ENCODE results near the gene CRIP2.

The CRIP2 gene

DNA sequence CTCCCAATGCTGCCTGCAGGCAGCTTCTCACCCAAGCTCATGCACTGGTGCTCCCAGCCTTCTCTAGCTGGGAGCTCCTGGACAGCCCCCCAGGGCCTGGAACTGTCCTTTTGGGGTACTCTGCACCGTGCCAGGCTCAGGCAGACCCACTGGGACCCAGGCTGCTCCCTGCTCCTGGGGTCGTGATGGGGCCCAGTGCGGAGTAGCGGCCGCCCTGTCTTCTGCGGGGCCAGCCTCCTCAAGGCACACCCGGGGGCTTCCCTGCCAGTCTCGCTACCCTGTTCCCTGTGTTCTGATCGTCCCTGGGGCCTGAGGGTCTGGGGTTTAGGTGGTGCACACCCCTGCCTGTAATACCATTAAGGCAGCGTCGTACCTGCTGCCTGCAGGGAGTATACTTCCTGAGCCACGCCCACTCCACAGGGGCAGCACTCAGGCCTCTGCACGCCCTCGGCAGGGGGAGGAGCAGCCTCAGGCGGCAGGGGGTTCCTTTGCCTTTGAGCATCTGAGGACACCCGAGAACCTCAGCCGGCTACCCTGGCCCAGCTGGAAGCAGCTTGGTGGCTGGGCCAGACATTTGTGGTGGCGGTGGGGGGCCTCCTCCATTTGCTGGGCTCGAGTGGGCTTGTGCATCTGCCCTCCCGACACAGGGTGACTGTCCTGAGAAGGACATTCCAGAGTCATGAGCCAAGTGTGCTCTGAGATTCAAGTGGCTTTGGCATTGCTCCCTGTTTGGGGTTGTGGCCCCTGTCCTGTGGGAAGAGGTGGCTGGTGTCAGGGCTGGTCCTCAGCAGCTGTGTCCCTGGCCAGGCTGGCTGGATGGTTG lies 9.2 kb upstream of the CRIP2 start:
- no peak for DNase-seq

DNA sequence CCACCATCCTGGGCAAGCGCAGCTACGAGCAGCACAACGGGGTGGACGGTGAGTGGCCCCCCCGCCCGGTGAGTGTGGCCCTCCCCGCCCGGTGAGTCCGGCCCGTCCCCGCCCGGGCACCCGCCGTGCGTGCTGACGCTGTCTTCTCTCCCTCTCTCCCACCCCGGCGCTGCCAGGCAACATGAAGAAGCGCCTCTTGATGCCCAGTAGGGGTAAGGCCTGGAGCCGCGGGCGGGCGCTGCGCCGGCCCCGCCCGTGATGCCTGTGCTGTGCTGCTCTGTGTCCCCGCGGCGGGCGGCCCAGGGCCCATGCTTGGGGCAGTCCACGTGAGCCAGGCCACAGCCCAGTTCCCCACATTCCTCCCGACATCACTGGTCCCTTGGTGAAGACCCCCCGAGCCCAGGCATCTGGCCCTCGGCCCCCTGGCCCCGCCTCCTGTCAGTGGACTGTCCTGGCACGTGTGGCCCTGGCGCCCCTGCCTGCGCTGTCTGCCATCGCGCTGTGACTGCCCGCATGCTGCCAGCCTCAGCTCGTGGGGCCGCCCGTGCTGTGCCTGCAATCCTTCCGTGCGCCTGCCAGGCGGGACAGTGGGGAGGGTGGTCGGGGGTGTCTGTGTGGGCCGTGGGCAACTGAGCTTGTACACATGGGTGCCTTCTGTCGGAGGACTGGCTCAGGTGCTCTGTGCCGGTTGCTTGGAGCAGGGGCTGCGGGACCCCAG lies 7.9 kb upstream of the CRIP2 start:
- DNase-seq, result no peak

DNA sequence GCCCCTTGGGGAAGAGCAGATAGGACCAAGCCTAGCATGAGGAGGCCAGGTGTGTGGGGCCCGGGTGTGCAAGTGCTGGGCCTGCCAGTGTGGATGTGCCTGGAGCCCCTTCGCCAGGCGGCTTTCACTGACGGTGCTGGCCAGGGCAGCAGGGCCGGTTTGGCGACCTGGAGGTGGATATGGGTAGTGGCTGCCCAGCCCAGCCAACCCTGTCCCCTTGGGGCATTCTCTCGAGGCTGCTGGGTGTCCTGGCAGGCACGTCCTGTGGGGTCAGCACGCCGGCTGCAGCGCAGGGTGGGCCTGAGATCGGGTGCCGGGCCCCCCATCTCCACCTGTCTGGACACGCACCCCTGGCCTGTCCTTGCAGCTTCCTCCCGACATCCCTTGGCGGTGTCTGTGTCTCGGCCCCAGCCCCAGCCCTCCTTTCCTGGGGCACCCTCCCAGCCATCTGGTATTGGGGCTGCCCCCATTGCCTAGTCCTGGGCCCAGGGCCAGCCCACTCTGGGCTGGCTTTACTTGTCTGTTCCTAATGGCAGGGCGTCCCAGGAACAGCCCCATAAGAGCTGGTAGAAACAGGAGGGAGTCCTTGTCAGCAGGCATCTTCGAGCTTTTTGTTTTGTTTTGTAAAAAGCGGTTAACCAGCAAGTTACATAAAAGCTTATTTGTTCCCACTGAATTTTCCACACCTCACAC lies 7.2 kb upstream of the CRIP2 start:
- no peak for DNase-seq

DNA sequence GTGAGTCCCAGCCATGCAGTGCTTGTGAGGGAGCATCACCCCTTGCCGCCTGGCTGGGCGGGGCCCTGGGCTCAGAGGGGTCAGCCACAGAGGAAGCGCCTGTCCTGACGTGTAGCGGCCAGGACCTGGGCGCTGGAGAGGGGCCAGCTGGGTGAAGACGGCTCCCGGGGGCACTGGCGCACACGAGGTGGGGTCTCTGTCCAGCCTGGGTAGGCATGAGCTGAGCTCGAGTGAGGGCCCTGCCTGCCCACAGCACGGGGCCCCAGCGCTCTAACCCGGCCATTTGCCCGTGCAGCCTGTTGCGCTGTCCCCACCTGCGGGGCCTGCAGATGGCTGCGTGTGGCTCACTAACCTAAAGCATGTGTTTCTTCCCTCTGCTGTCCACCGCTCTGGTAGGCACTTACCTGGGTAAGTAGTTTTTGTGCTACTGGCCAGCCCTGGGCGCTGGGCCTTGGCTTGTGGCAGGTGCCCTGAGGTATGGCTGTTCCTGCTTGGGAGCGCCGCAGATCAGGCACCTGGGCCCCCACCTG lies 6.6 kb upstream of the CRIP2 start:
- no peak for DNase-seq

DNA sequence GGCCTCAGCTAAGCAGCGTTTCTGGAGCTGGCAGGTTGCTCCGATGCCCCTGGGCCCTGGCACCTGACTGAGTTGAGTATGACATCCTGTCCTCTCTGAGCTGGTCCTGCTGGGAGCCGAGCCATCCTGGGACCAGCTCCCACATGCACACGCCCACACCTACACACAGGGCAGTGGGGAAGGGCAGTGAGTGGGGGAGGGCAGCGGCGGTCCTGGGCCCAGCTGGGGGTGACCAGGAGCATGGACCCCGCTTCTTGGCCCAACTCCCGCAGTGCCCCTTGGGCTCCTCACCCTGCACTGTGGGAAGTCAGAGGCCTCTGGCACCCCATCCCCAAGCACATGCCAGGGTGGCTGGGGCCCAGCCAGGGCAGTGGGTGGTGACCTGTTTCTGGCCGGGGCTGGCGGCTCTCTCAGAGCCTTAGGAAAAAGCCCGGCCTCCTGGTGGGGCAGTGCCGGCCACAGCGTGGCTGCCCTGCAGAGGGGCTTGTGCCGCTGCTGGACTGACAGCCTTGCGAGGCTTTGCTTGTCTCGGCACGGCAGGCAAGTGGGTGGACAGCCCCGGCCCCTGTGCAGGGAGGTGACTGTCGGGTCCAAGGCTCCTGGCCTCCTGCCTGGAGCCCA lies 5.9 kb upstream of the CRIP2 start:
- DNase-seq, result no peak

DNA sequence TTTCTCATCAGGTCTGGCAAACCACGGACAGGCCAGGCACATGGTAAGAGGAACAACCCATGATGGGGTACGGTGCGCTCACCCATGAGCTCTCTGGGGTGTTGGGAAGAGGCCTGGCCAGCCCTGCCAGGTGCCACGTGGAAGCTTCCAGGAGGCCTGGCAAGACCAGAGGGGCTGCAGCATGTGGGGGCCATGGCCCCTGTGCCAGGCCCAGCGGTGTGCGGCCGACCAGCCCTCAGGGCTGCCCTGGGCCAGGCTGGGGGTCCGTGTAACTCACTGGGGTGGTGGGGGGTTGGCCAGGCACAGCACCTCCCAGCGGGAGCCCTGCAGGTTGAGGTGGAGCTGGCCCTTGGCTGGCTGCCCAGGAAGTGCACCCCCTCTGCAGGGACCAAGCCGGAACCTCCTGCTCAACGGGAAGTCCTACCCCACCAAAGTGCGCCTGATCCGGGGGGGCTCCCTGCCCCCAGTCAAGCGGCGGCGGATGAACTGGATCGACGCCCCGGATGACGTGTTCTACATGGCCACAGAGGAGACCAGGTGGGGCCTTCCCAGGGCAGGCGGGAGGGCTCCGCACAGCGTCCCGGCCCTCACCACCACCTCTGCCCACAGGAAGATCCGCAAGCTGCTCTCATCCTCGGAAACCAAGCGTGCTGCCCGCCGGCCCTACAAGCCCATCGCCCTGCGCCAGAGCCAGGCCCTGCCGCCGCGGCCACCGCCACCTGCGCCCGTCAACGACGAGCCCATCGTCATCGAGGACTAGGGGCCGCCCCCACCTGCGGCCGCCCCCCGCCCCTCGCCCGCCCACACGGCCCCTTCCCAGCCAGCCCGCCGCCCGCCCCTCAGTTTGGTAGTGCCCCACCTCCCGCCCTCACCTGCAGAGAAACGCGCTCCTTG lies 4.9 kb upstream of the CRIP2 start:
- DNase-seq, result no peak

DNA sequence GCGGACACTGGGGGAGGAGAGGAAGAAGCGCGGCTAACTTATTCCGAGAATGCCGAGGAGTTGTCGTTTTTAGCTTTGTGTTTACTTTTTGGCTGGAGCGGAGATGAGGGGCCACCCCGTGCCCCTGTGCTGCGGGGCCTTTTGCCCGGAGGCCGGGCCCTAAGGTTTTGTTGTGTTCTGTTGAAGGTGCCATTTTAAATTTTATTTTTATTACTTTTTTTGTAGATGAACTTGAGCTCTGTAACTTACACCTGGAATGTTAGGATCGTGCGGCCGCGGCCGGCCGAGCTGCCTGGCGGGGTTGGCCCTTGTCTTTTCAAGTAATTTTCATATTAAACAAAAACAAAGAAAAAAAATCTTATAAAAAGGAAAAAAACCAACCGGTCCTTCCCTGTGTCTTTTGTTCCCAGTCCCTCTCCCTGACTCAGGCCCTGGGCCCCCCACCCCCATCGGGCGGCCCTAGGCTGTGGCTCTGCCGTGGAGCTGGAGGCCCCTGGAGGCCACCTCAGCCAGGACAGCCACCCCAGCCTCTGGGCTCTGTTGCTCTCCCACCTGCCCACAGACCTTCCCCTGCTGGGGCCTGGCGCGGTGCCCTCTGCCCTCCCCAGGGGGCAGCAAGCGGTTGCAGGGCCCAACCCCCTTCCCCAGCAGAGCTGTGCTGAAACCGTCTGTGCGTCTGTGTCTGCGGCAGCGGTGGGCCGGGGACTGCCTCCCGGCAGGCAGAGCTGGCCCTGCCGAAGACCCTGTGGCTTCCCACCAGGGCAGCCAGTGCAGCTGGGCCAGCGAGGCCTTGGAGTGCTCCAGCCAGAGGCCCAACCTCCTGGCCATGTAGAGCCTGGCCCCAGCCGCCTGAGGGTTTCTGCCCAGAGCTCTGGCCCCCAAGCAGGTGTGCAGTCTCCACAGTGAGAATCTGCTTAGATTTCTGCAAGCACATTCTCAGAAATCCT lies 4.0 kb upstream of the CRIP2 start:
- DNase-seq, result no peak

DNA sequence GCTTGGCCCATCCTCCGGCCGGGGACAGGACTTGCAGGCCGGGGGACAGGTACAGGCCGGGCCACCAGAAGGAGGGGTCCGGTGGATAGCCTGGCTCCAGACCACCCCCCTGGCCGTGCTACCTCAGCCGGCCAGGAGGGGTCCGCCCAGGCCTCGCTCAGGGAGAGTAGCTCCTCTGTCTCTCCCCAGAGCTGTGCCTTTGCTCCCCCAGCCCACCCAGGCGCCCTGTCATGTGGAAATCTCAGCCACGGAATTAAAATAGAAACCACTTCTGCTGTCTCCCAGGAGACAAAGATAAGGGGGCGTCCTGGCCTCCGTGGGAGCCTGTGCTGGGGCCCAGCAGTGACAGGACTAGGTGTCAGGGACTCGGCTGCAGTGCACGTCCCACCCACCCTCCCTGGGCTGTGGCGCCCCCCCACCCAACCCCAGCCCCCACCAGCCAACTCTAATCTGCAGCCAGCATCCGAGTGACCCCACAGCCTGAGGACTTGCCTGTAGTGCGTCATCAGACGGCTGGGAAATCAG lies 3.3 kb upstream of the CRIP2 start:
- DNase-seq, result peak; percentile 22

DNA sequence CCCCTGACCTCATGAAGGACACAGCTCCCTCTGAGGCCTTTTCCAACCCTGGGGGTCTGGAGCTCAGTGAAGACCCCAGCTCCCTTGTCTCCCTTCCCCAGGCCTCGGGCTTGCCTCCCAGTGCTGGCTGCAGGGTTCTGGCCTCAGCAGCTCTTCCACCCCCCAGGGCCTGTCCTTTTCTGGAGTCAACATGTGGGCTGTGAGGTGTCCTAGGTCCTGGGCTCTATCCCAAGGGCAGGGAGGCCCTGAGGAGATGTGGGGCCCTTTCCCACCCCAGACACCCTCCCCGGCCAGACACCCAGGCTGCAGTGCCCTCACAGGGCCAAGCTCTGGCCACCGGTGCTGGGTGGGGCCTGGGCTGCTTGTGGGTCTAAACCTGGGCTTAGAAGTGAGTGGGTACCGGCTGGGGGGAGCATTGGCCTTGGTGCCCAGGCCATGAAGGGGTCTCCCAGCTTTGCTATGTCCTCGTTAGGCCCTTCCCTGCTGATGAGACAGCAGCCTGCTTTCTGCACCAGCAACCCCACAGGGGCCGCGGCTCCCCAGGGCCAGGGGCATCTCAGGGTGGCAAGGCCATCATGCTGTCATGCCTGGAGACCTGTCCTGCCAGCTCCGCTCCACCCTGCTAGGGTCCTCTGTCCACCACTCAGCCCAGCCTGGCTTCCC lies 2.7 kb upstream of the CRIP2 start:
- DNase-seq, result no peak

DNA sequence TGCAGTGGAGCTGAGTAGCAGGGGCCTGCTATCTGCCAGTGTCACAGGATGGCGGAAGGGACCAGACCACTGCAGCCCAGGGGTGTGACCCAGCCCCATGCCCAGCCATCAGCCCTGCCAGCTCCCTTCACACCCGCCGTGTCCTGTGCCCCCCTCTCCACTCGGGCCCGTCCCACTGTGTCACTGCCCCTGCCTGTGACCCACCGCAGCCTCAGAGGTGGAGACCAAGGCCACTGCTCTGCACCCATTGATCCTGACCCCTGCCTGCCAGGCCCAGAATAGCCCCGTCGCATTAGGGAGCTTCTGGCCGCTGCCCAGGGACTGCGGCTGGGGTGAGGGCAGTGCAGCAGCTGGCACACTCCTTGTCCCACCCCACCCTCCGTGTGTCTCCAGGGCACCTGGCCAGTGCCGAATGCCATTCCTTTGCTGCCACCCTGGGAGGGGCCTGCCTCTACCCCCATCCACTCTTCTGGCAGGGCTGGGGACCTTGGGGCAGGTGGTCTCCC lies 2.1 kb upstream of the CRIP2 start:
- no peak for DNase-seq

DNA sequence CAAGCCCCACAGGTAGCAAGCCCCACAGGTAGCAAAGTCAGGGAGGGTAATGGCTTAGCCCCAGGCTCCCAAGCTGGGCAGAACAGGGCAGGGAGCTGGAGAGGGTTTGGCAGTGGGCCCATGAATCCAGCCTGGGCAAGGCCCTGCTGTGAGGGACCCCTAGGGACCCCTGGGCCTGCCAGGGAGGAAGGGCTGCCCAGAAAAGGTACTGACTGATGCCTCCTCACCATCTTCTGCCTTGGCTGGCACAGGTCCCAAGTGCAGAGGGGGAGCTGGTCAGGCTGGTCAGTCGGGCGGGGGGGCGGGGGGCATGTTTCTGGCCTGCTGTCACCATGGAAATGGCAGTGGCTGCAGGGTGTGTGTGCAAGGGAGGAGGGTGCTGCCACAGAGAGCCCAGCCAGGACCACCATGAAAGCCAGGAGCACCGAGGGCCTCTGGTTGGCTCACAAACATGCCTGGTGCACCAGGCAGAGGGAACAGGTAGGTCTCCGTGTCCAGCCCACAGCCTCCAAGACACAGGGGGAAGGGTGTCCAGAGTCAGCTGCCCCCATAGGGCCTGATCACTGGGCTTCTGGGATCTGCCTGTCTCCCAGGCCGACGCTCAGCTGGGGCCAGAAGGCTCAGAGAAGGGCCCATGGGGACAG lies 1.5 kb upstream of the CRIP2 start:
- no peak for DNase-seq

DNA sequence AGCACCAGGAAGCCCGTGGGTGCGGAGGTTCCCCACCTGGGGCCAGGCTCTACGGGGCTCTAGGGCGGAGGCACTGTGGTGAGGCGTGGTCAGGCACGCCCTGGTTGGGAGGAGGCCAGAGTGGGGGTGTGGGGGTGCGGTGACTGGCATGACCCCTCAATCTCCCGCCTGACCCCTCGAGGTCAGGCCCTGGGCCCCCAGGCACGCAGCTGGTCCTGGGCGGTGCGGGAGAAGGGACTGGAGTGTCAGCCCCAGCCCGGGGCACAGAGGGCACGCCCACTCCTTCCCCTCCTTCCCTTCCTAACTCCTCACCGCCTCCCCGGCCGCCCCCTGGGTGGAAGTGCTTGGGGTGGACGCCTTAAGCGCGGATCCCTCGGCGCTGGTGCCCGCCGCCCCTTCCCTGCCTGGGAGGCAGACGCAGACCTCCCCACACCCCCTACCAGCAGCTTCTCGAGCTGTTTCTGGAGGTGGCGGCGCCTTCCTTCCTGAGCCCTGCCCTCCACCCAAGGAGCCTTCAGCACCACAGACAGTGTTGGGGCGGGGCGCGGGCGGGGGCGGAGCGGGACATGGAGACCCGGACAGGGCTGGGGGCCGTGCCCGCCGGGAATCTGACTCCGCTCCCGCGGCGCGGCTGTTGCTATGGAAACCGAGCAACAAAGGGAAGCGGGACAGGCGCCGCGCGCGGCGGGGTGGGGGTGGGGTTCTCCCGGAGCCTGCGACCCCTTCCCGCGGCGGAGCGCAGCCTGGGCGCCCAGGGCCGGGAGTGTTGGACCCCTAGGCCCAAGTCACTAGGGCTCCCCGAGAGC lies 741 bp upstream of the CRIP2 start:
- peak; percentile 89 for DNase-seq

DNA sequence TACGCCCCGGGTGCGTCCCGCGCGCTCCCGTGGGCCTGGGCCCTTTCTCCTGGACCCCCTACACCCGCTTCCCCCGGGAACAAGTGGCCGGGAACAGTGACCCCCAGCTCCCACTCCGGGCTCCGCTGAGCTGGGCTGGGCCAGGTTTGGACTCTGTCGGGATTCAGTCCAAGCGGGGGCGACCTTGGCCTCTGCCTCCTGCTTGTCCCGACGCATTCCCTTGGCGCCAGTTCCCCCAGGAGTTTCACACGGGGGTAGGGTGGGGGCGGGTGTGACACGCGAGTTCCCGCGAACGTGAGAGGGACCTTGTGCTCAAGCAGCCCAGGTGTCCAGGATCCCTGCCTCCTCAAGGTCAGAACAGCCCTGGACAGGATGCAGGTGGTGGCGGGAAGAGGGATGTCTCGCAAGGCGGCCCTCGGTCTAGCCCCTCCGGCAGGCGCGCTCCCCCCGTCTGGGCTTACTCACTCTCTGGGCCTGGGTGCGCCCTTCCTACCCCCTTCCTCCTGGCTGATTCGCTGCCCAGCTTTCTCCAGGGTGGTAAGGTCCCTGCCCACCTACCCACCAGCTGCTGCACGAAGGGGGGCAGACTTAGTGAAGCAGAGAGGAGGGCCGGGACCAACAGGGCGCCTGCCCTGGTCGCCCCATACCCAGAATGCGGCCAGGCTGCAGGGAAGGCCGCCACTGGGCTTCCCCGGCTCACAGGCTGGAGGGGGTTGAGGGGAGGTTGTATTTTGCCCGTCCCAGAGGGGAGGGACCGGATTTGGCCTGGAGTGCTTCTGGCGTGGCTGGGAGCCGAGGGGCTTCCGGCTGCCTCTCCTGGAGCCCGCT lies 862 bp downstream of the CRIP2 start:
- DNase-seq, result peak; percentile 9

DNA sequence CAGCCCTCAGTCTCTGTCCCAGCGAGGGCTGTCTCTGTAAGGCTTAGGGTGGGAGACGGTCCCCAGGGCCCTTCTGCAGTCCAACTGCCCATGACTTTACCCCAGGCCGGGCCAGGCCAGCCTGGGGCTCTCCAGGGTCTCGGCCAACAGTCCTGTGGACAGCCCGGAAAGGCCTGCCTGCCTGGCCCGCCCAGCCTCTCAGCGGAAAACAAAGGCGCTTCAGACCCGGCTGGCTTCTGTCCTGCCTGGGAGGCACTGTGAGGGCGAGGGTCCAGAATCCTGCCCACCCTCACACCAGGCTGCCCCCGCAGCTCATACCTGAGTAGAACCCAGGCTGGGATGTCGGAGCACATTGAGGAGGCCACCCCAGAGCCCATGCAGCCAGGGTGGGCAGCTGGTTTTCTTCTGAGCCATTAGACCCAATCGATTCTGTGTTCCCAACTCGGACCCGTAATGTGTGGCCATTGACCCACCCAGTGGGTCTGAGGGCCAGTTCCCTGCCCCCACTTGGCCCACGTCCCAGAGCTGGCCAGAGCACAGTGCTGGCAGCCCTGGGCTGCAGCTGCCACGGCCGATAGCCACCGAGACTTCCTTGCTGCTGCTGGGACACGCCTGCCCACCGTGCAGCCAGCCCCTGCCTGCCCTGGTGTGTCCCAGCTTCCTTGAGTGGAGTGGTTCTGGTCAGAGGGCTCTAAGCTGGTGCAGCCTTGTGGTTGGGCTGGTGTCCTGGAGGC lies 1.6 kb downstream of the CRIP2 start:
- DNase-seq, result no peak

DNA sequence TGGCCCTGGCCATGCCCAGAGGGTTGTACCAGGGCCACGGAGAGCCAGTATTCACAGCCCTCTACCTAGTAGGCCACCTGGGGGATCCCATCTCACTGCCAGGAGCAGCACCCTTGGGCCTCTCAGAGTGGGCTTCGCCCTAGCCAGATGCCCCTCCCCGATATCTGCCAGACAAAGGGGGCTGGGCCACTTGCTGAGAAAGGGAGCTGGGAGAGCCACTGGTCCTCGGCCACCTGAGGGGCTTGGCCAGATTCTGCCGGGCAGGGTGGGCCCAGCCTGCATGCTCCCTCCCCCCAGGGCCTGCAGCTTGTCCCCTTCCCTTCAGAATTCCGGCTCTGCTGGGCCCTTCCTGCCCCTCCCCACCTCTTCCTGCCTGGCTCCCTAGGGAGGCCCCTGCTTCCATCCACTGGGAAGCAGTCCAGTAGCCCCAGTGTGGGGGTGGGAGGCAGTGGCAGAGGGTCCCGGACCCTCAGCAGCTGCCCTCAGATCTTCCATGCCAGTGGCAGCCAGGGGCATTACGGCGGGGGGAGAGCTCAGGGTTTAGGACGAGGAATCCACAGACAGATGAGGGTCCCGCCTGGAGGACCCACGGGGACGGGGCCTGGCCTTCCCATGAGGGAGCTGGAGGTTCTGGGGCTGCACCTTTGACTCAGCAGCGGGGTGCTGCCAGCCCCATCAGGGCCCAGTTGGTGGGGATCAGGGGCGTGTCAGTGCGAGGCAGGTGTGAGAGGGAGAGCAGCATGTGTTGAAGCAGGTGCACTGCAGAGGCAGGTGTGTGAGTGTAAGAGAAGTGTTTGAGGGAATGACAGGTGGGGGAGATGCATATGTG lies 2.4 kb downstream of the CRIP2 start:
- DNase-seq, result no peak
